Measurements from ENCODE around the gene C10orf67.

DNA sequence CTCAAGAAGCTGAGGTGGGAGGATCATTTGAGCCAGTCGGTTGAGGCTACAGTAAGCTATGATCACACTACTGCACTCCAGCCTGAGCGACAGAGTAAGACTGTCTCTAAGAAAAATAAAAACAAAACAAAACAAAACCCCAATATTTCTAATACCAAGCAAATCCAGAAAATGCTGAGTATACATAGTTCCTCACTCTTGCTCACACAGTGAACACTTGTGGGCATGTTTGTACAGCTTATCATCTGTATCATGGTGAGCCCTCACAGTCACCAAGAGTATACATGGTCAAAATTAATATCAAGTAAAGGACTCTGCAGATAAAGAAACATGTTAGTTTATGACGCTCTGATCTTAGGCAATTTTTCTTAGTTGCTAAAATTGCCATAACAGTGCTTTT lies 41.5 kb upstream of the C10orf67 start:
- TF ChIP-seq EP300 (IDR thresholded peaks at IDR 0.05) = no peak
- TF ChIP-seq, protein P1, sequence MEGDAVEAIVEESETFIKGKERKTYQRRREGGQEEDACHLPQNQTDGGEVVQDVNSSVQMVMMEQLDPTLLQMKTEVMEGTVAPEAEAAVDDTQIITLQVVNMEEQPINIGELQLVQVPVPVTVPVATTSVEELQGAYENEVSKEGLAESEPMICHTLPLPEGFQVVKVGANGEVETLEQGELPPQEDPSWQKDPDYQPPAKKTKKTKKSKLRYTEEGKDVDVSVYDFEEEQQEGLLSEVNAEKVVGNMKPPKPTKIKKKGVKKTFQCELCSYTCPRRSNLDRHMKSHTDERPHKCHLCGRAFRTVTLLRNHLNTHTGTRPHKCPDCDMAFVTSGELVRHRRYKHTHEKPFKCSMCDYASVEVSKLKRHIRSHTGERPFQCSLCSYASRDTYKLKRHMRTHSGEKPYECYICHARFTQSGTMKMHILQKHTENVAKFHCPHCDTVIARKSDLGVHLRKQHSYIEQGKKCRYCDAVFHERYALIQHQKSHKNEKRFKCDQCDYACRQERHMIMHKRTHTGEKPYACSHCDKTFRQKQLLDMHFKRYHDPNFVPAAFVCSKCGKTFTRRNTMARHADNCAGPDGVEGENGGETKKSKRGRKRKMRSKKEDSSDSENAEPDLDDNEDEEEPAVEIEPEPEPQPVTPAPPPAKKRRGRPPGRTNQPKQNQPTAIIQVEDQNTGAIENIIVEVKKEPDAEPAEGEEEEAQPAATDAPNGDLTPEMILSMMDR (IDR thresholded peaks at IDR 0.05) = no peak
- no peak for TF ChIP-seq POLR2A (IDR thresholded peaks at IDR 0.05)

All from sigmoid colon (tissue), 4 donors.